K562 (cell line): ENCODE results near the gene SMAD3. TPM values are rescaled to one million over a fixed set of nuclear protein-coding genes. Genes with fewer than 3 reads are reported as not detected.

Experiments used
- BACH1 ChIP-seq: fragments of 200-800 bp; sonication (Bioruptor generic); IDR thresholded peaks from 2 replicates; pipeline ENCODE4 v1.6.1; 2016; ENCODE audit warnings: missing genetic modification characterization, missing compliant biosample characterization
- CBX3 ChIP-seq, 2 experiments: IDR thresholded peaks; 1 replicate in 1 of 2; 2 replicates in 1 of 2; pipeline ENCODE4 v1.6.1; 2012; ENCODE audit warnings: inconsistent platforms in 2 of 2, low read length in 2 of 2, borderline replicate concordance in 1 of 2, control low read depth in 1 of 2
- CLOCK ChIP-seq: fragments of 250-450 bp; sonication (Bioruptor Pico); IDR thresholded peaks from 2 replicates; pipeline ENCODE4 v1.4.0; 2020; ENCODE audit warnings: mild to moderate bottlenecking, moderate library complexity, borderline replicate concordance
- CXXC5 ChIP-seq: fragments of 250-450 bp; sonication (Bioruptor Pico); IDR thresholded peaks from 2 replicates; pipeline ENCODE4 v1.8.0; 2022; ENCODE audit warnings: inconsistent platforms, mild to moderate bottlenecking, moderate library complexity
- E2F1 ChIP-seq: sonication (generic); formaldehyde crosslinking; IDR thresholded peaks from 2 replicates; pipeline ENCODE4 v1.8.1; 2023; ENCODE audit warnings: mild to moderate bottlenecking, missing genetic modification reagents, moderate library complexity
- ELF2 ChIP-seq: fragments of 250-450 bp; sonication (Bioruptor Pico); IDR thresholded peaks from 2 replicates; pipeline ENCODE4 v1.5.0; 2021; ENCODE audit warnings: mild to moderate bottlenecking
- GABPA ChIP-seq: fragments of 200-800 bp; sonication (Bioruptor generic); conservative IDR thresholded peaks from 2 replicates; pipeline ENCODE4 v1.6.1; 2016; ENCODE audit warnings: low read depth, missing genetic modification characterization, missing compliant biosample characterization
- HINFP ChIP-seq: fragments of 450-650 bp; conservative IDR thresholded peaks from 2 replicates; pipeline ENCODE4 v1.6.1; 2016; ENCODE audit warnings: missing genetic modification characterization, low read depth, mild to moderate bottlenecking, control low read depth, missing compliant biosample characterization
- HNRNPH1 ChIP-seq: fragments of 200-400 bp; formaldehyde crosslinking; optimal IDR thresholded peaks from 2 replicates; pipeline ENCODE3; 2017; ENCODE audit warnings: low read depth, mild to moderate bottlenecking, low read length, moderate library complexity
- KAT8 ChIP-seq: fragments of 450-650 bp; IDR thresholded peaks from 2 replicates; pipeline ENCODE4 v1.6.1; 2016; ENCODE audit warnings: low read depth, mild to moderate bottlenecking
- KDM1A ChIP-seq, 2 experiments: fragments of 450-650 bp; IDR thresholded peaks; 2 replicates each; pipeline ENCODE4 v1.6.1; 2016; ENCODE audit warnings: mild to moderate bottlenecking in 2 of 2
- KLF10 ChIP-seq: fragments of 250-450 bp; sonication (Bioruptor Pico); IDR thresholded peaks from 2 replicates; pipeline ENCODE4 v1.6.1; 2021; ENCODE audit warnings: matching md5 sums
- LEF1 ChIP-seq: fragments of 450-650 bp; IDR thresholded peaks from 2 replicates; pipeline ENCODE4 v1.6.1; 2016; ENCODE audit warnings: mild to moderate bottlenecking
- NFE2L1 ChIP-seq: fragments of 450-650 bp; IDR thresholded peaks from 2 replicates; pipeline ENCODE4 v1.6.1; 2016; ENCODE audit warnings: missing genetic modification characterization, low read depth, mild to moderate bottlenecking, missing compliant biosample characterization, moderate library complexity, borderline replicate concordance
- PTRF ChIP-seq: fragments of 450-650 bp; IDR thresholded peaks from 2 replicates; pipeline ENCODE4 v1.6.1; 2016; ENCODE audit warnings: mild to moderate bottlenecking, missing genetic modification characterization, missing compliant biosample characterization
- SAP30 ChIP-seq: fragments of 200-600 bp; sonication (generic); IDR thresholded peaks from 2 replicates; pipeline ENCODE4 v1.6.1; 2012; ENCODE audit warnings: borderline replicate concordance, low read depth, mild to moderate bottlenecking, moderate library complexity, low read length, control low read depth, inconsistent platforms; ENCODE audit not compliant: insufficient read depth, poor library complexity, severe bottlenecking
- SNIP1 ChIP-seq: fragments of 450-650 bp; IDR thresholded peaks from 2 replicates; pipeline ENCODE4 v1.7.1; 2017; ENCODE audit warnings: low read depth, mild to moderate bottlenecking
- TCF15 ChIP-seq: fragments of 250-450 bp; sonication (Bioruptor Pico); IDR thresholded peaks from 2 replicates; pipeline ENCODE4 v1.8.0; 2022; ENCODE audit warnings: moderate library complexity, mild to moderate bottlenecking, inconsistent platforms
- TGIF2 ChIP-seq: sonication (generic); formaldehyde crosslinking; IDR thresholded peaks from 2 replicates; pipeline ENCODE4 v1.8.1; 2022; ENCODE audit warnings: mild to moderate bottlenecking, missing genetic modification reagents, moderate library complexity
- ZNF263 ChIP-seq: sonication (generic); formaldehyde crosslinking; IDR thresholded peaks from 2 replicates; pipeline ENCODE4 v1.8.0; 2022; ENCODE audit warnings: mild to moderate bottlenecking, missing genetic modification reagents, borderline replicate concordance
- ZNF511 ChIP-seq: sonication (generic); formaldehyde crosslinking; IDR thresholded peaks from 2 replicates; pipeline ENCODE4 v1.8.0; 2022; ENCODE audit warnings: mild to moderate bottlenecking, missing genetic modification reagents
- ZNF668 ChIP-seq: fragments of 250-450 bp; sonication (Bioruptor Pico); IDR thresholded peaks from 2 replicates; pipeline ENCODE4 v1.8.0; 2022; ENCODE audit warnings: mild to moderate bottlenecking, inconsistent platforms
- ZNF830 ChIP-seq: fragments of 250-450 bp; sonication (Bioruptor Pico); IDR thresholded peaks from 2 replicates; pipeline ENCODE4 v1.5.0; 2021; ENCODE audit warnings: mild to moderate bottlenecking
- polyA plus RNA-seq, 8 experiments: library from polyadenylated mRNA; depleted of rRNA in 4 of 8; stranded (reverse) in 5 of 8; unstranded in 3 of 8; fragments of >200 nt; fragmentation: Nextera tagmentation in 2 of 8; fragmentation: Illumina TruSeq in 1 of 8; extraction: Ambion mirVana in 2 of 8; extraction: Trizol in 1 of 8; gene quantifications; 2 replicates each; pipeline versions ENCODE4 v1.2.1 to v1.2.3, GENCODE V29; 2011 to 2014; ENCODE audit warnings: inconsistent platforms in 1 of 8, missing spikeins in 1 of 8
- total RNA-seq, 7 experiments: library from RNA; depleted of rRNA in 6 of 7; stranded (reverse); fragments of >200 nt in 6 of 7; fragmentation: Illumina TruSeq in 2 of 7; extraction: Trizol in 2 of 7; gene quantifications; 2 replicates each; pipeline versions ENCODE4 v1.2.1 to v1.2.3, GENCODE V29; 2011 to 2021; ENCODE audit warnings: low replicate concordance in 1 of 7

SMAD3 gene
- total and polyA plus RNA-seq, 9 of the 15 experiments (the other 6 are each of a cell fraction or from before 2014, with no cell fraction given), result 4.3 to 39.2 (median 11.1) TPM

- no peak for TF ChIP-seq HINFP
- no peak for TF ChIP-seq ZNF511 (CRISPR knock-in tag)
- peak; percentile 60; the same call in 1 of the 2 replicates for TF ChIP-seq BACH1 (tag)
- TF ChIP-seq KAT8, result no peak
- TF ChIP-seq CXXC5, result peak; percentile 30
- TF ChIP-seq TGIF2 (CRISPR knock-in tag), result no peak
- no peak for TF ChIP-seq ZNF263 (CRISPR knock-in tag)
- TF ChIP-seq SNIP1, result no peak
- TF ChIP-seq PTRF (tag), result no peak
- TF ChIP-seq HNRNPH1, result no peak
- TF ChIP-seq E2F1, result no peak
- TF ChIP-seq SAP30, result no peak
- TF ChIP-seq GABPA, result no peak
- 0 out of 3 replicates have a peak, but pooled peaks of 1 of the 2 experiments have one; percentile 27 for TF ChIP-seq CBX3 (IDR thresholded peaks at IDR 0.05; ENCODE audit: borderline replicate concordance in 1 of 2, low read length in 2 of 2)
- no peak for TF ChIP-seq ZNF668 (CRISPR knock-in tag)
- no peak for TF ChIP-seq ELF2 (CRISPR knock-in tag)
- no peak for TF ChIP-seq KLF10
- no peak for TF ChIP-seq NFE2L1
- no peak for TF ChIP-seq CLOCK (CRISPR knock-in tag)
- no peak for TF ChIP-seq ZNF830
- no peak for TF ChIP-seq TCF15 (CRISPR knock-in tag)
- TF ChIP-seq KDM1A (IDR thresholded peaks at IDR 0.05), result peak; percentile 35 to 45; a peak in 1 of 4 replicates
- peak; percentile 37; the same call in 1 of the 2 replicates for TF ChIP-seq LEF1
Measured at GRCh38 chr15:67067930-67068551, 2.6 kb downstream of the SMAD3 start (continued).
